Measurements from ENCODE around the gene BANP. TPM values are rescaled to one million over a fixed set of nuclear protein-coding genes. Genes with fewer than 3 reads are reported as not detected.

The BANP gene
- total and polyA plus RNA-seq, 2 donors (not counting 3 experiments of a cell fraction or from before 2014, with no cell fraction given), result 22.4 to 33.8 TPM

DNA sequence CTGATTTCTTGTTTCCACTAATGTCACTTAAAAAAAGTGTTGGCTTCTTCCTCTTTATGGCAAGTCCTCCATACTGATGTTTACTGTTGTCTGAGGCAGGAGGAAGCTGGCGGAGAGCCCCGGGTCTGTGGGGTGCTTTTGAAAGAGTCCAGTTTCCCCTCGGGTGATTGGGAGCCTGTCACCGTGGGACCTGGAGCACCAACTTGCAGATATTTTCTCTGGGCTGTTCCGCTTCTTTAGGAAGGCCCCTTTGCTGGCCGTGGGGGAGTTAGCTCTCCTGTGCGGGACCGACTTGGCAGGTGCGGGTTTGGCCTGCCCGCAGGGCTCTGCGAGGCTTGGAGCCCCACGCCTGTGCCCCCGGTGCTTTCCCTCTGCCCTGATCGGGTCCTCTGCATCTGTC, 3.1 kb downstream of the BANP start:
- intact Hi-C loops (cut with micrococcal nuclease), result loop anchor here (5.0 to 10.0 kb wide), 2 partner anchors 177 to 610 kb away; no protein-coding TSS in a partner anchor
- no peak for FAIRE-seq
- BruUV-seq (replicated peaks), result no TSS peak

More for the DNA sequence above, 3.1 kb downstream of the BANP start:
- dilution Hi-C loops (cut with MboI; ENCODE audit: extremely low pct_ligation_motif_present, low sequenced_read_pairs), result no loop called here
- Histone ChIP-seq H2AFZ (ENCODE audit: low read depth, low read length) (no peak overlapping the region), H3K4me3 (replicated peaks in 1 of 3; ENCODE audit: insufficient read depth in 1 of 3, low read depth in 1 of 3, low read length in 3 of 3) (no peak overlapping the region), H3K27me3 (ENCODE audit: control insufficient read depth in 2 of 2, insufficient read depth in 2 of 2, low read length in 2 of 2) (no peaks in the 10 kb centered on the region), H3K27ac (ENCODE audit: insufficient read depth, low read depth, low read length) (peak overlapping the region; percentile 76), H3K4me1 (ENCODE audit: control insufficient read depth, extremely low read depth, insufficient read depth, low read length) (peaks cover 40% of the 10 kb centered on the region), H3K9ac (replicated peaks; ENCODE audit: extremely low read depth, insufficient read depth, low read length) (peak overlapping the region; percentile 72), H4K20me1 (replicated peaks; ENCODE audit: control insufficient read depth, extremely low read depth, insufficient read depth, low read length) (no peaks in the 10 kb centered on the region), H3K4me2 (ENCODE audit: insufficient read depth, low read length) (peak overlapping the region; percentile 47), H3K9me3 (replicated peaks; ENCODE audit: control insufficient read depth, insufficient read depth, low read length) (no peaks in the 10 kb centered on the region), H3K9me1 (replicated peaks; ENCODE audit: control insufficient read depth, extremely low read depth, insufficient read depth, low read length) (no peaks in the 10 kb centered on the region), H3K79me2 (ENCODE audit: control insufficient read depth, insufficient read depth, low read length) (peaks cover 76% of the 10 kb centered on the region), H3K36me3 (ENCODE audit: control insufficient read depth in 2 of 2, extremely low read depth in 1 of 2, insufficient read depth in 2 of 2, low read length in 2 of 2) (peaks cover 0 to 2% of the 10 kb centered on the region in 2 experiments)
- ChIA-PET CTCF (interaction anchor here (1.2 to 3.2 kb wide), 3 partner anchors 9 to 483 kb away, joined by 4 to 8 read pairs (median 7); no protein-coding TSS in a partner anchor), POLR2A (no interaction called here)
- TF ChIP-seq GATA2 (IDR thresholded peaks at IDR 0.05; ENCODE audit: insufficient read depth, insufficient read length, low read depth, low read length) (no peak), EZH2 (IDR thresholded peaks at IDR 0.05; ENCODE audit: borderline replicate concordance, low read depth, low read length, severe bottlenecking) (no peak), POLR2A (IDR thresholded peaks at IDR 0.05; ENCODE audit: low read depth, low read length) (no peak), MYC (IDR thresholded peaks at IDR 0.05; ENCODE audit: low read depth, low read length) (no peak), JUN (IDR thresholded peaks at IDR 0.05; ENCODE audit: borderline replicate concordance, insufficient read depth, insufficient read length, low read depth) (no peak), FOS (IDR thresholded peaks at IDR 0.05; ENCODE audit: borderline replicate concordance, insufficient read depth, low read length) (no peak), POLR2AphosphoS5 (IDR thresholded peaks at IDR 0.05; ENCODE audit: insufficient read depth, low read depth, low read length) (no peak)
- TF ChIP-seq, protein P1, sequence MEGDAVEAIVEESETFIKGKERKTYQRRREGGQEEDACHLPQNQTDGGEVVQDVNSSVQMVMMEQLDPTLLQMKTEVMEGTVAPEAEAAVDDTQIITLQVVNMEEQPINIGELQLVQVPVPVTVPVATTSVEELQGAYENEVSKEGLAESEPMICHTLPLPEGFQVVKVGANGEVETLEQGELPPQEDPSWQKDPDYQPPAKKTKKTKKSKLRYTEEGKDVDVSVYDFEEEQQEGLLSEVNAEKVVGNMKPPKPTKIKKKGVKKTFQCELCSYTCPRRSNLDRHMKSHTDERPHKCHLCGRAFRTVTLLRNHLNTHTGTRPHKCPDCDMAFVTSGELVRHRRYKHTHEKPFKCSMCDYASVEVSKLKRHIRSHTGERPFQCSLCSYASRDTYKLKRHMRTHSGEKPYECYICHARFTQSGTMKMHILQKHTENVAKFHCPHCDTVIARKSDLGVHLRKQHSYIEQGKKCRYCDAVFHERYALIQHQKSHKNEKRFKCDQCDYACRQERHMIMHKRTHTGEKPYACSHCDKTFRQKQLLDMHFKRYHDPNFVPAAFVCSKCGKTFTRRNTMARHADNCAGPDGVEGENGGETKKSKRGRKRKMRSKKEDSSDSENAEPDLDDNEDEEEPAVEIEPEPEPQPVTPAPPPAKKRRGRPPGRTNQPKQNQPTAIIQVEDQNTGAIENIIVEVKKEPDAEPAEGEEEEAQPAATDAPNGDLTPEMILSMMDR (IDR thresholded peaks at IDR 0.05; ENCODE audit: extremely low read depth in 1 of 2, insufficient read depth in 1 of 2, low read depth in 1 of 2, low read length in 2 of 2), result no peak
- TF ChIP-seq, protein P2, sequence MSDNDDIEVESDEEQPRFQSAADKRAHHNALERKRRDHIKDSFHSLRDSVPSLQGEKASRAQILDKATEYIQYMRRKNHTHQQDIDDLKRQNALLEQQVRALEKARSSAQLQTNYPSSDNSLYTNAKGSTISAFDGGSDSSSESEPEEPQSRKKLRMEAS (IDR thresholded peaks at IDR 0.05; ENCODE audit: insufficient read depth, insufficient read length), result no peak
- DNase-seq (ENCODE audit: low read depth, low spot score), result no peak

Data from endothelial cell of umbilical vein (primary cell).